ENCODE results near the gene UBA1.

GRCh38 chrX:47181301-47181700 is 12.3 kb upstream of the UBA1 start:
- TF ChIP-seq REST (IDR thresholded peaks at IDR 0.05) (no peak), CTCF (IDR thresholded peaks at IDR 0.05) (no peak), BCL3 (IDR thresholded peaks at IDR 0.05) (no peak), POLR2A (IDR thresholded peaks at IDR 0.05; ENCODE audit: low read length) (no peak), ZNF302 (CRISPR knock-in tag; IDR thresholded peaks at IDR 0.05) (no peak), KDM1A (IDR thresholded peaks at IDR 0.05; ENCODE audit: low read depth) (no peak), POLR2AphosphoS2 (conservative IDR thresholded peaks at IDR 0.05; ENCODE audit: low read length) (no peak), ELK1 (IDR thresholded peaks at IDR 0.05; ENCODE audit: low read depth, low read length) (no peak), RFX5 (IDR thresholded peaks at IDR 0.05) (no peak), NFE2L2 (conservative IDR thresholded peaks at IDR 0.05; ENCODE audit: low read length) (no peak), MYC (IDR thresholded peaks at IDR 0.05; ENCODE audit: borderline replicate concordance, low read length) (no peak)

Data from A549 (cell line).